OCI-LY7 (cell line): ENCODE data around the gene SLC39A2. TPM values are rescaled to one million over a fixed set of nuclear protein-coding genes. Genes with fewer than 3 reads are reported as not detected.

ENCODE experiments used
- BruUV-seq: library from RNA; stranded (reverse); fragments of 400-500 nt; replicated peaks from 2 replicates; lab custom pipeline; 2021; lab: Mats Ljungman, UMichigan
- CTCF ChIA-PET: fragments of 300-600 bp; sonication (Branson Sonifier 250); formaldehyde crosslinking; loops from one replicate; lab custom pipeline; 2022; ENCODE audit warnings: antibody characterized with exemption; ENCODE audit not compliant: unreplicated experiment; lab: Charles Lee
- POLR2A ChIA-PET: fragments of 300-600 bp; sonication (Branson Sonifier 250); formaldehyde crosslinking; loops from one replicate; lab custom pipeline; 2022; ENCODE audit warnings: antibody characterized with exemption; lab: Charles Lee
- DNase-seq: peaks from one replicate; pipeline ENCODE4 v3.0.0-alpha.2; 2015; ENCODE audit warnings: low spot score
- H2AFZ ChIP-seq: fragments of 200-600 bp; sonication (generic), shearing (Covaris generic); 2 replicates; pipeline ENCODE4 v1.6.1; 2014; ENCODE audit warnings: mild to moderate bottlenecking, antibody characterized with exemption, low read length, moderate library complexity
- H3K27ac ChIP-seq: fragments of 200-600 bp; sonication (generic); 2 replicates; pipeline ENCODE4 v1.5.1; 2014; ENCODE audit warnings: mixed run types, low read depth, mild to moderate bottlenecking, moderate library complexity, low read length, inconsistent platforms; ENCODE audit not compliant: poor library complexity, severe bottlenecking
- H3K36me3 ChIP-seq: fragments of 200-600 bp; sonication (generic); 2 replicates; pipeline ENCODE4 v1.6.1; 2014; ENCODE audit warnings: mild to moderate bottlenecking, antibody characterized with exemption, low read length, moderate library complexity, mixed read lengths; ENCODE audit not compliant: insufficient read depth
- H3K4me1 ChIP-seq: fragments of 200-600 bp; sonication (generic); 2 replicates; pipeline ENCODE4 v1.5.1; 2014; ENCODE audit warnings: mild to moderate bottlenecking, low read length; ENCODE audit not compliant: insufficient read depth, poor library complexity, severe bottlenecking
- H3K4me2 ChIP-seq: fragments of 200-600 bp; sonication (generic); 2 replicates; pipeline ENCODE4 v1.6.1; 2014; ENCODE audit warnings: mild to moderate bottlenecking, low read length
- H3K4me3 ChIP-seq: fragments of 200-600 bp; sonication (generic); 2 replicates; pipeline ENCODE4 v1.5.1; 2014; ENCODE audit warnings: mild to moderate bottlenecking, low read depth, low read length; ENCODE audit not compliant: poor library complexity, severe bottlenecking
- H3K79me2 ChIP-seq: fragments of 200-600 bp; sonication (generic); 2 replicates; pipeline ENCODE4 v1.6.1; 2016; ENCODE audit warnings: low read depth, mild to moderate bottlenecking, low read length, moderate library complexity, mixed read lengths; ENCODE audit not compliant: insufficient read depth
- H3K9me2 ChIP-seq: fragments of 200-600 bp; sonication (generic); 2 replicates; pipeline ENCODE4 v1.6.1; 2016; ENCODE audit warnings: mild to moderate bottlenecking, low read length, mixed read lengths; ENCODE audit not compliant: insufficient read depth
- H3K9me3 ChIP-seq: fragments of 200-600 bp; sonication (generic); 2 replicates; pipeline ENCODE4 v1.6.1; 2014; ENCODE audit warnings: mild to moderate bottlenecking, mixed run types, low read length, mixed read lengths
- H4K20me1 ChIP-seq: fragments of 200-600 bp; sonication (generic); 2 replicates; pipeline ENCODE4 v1.6.1; 2014; ENCODE audit warnings: mild to moderate bottlenecking, antibody characterized with exemption, low read length, moderate library complexity, mixed read lengths; ENCODE audit not compliant: insufficient read depth
- CTCF ChIP-seq: fragments of 200-600 bp; sonication (generic); conservative IDR thresholded peaks from 2 replicates; pipeline ENCODE4 v1.5.1; 2014; ENCODE audit warnings: mild to moderate bottlenecking, antibody characterized with exemption, low read length, moderate library complexity, mixed read lengths
- EZH2phosphoT487 ChIP-seq: fragments of 200-600 bp; sonication (generic); IDR thresholded peaks from 2 replicates; pipeline ENCODE4 v1.6.1; 2018; ENCODE audit warnings: low read depth, borderline replicate concordance, mild to moderate bottlenecking, mixed run types, antibody characterized with exemption, low read length, moderate library complexity, mixed read lengths
- intact Hi-C: fragments of 100-400 bp; cut with micrococcal nuclease; formaldehyde crosslinking; loops from one replicate; pipeline ENCODE4 v1.10.0; 2022; ENCODE audit not compliant: unreplicated experiment
- total RNA-seq, 2 experiments: library from RNA; depleted of rRNA in 1 of 2; stranded (reverse); fragments of >200 nt in 1 of 2; shearing (Covaris generic) in 1 of 2; gene quantifications; 2 replicates each; pipeline ENCODE4 v1.2.3, GENCODE V29; 2014 to 2022

Gene SLC39A2
- total RNA-seq, 2 experiments from 2014 or later = 0.23 to 0.28 TPM

- TF ChIP-seq EZH2phosphoT487 (no peak), CTCF (no peak)
- no peaks in the 10 kb centered on the region for H3K4me1 ChIP-seq
- H3K9me3 ChIP-seq = no peaks in the 10 kb centered on the region
- DNase-seq = no peak
- intact Hi-C loops = no loop called here
- H3K9me2 ChIP-seq = no peaks in the 10 kb centered on the region
- POLR2A ChIA-PET = interaction anchor here (0.7 kb wide), 1 partner anchor 383 kb away, joined by 4 read pairs; no protein-coding TSS in a partner anchor
- no TSS peak for BruUV-seq
- H3K36me3 ChIP-seq = no peaks in the 10 kb centered on the region
- H4K20me1 ChIP-seq = no peaks in the 10 kb centered on the region
- no peak overlapping the region for H3K27ac ChIP-seq
- H3K79me2 ChIP-seq = no peaks in the 10 kb centered on the region
- no peak overlapping the region for H2AFZ ChIP-seq
- CTCF ChIA-PET = no interaction called here
- no peak overlapping the region; the same call in 1 of the 2 replicates for H3K4me2 ChIP-seq
- H3K4me3 ChIP-seq = no peak overlapping the region
Measured at GRCh38 chr14:21025371-21026273, 26.5 kb downstream of the SLC39A2 start.

- no peaks in the 10 kb centered on the region for H3K79me2 ChIP-seq
- H3K4me3 ChIP-seq = no peak overlapping the region
- no peaks in the 10 kb centered on the region for H3K36me3 ChIP-seq
- H3K4me1 ChIP-seq = no peaks in the 10 kb centered on the region
- H3K4me2 ChIP-seq = no peak overlapping the region
- TF ChIP-seq CTCF (no peak), EZH2phosphoT487 (no peak)
- intact Hi-C loops = no loop called here
- ChIA-PET CTCF (no interaction called here), POLR2A (interaction anchor here (0.7 kb wide), 1 partner anchor 382 kb away, joined by 4 read pairs; no protein-coding TSS in a partner anchor)
- no peak for DNase-seq
- no peaks in the 10 kb centered on the region for H3K9me2 ChIP-seq
- no peaks in the 10 kb centered on the region for H4K20me1 ChIP-seq
- BruUV-seq = no TSS peak
- no peaks in the 10 kb centered on the region for H3K9me3 ChIP-seq
- no peak overlapping the region for H2AFZ ChIP-seq
- H3K27ac ChIP-seq = no peak overlapping the region
Measured at GRCh38 chr14:21026274-21026987, 27.3 kb downstream of the SLC39A2 start.
